ENCODE results near the gene ASTN1.

- no peak for TF ChIP-seq POLR2AphosphoS5 (IDR thresholded peaks at IDR 0.05; ENCODE audit: borderline replicate concordance, low read depth, low read length)
- no peak for TF ChIP-seq EZH2 (IDR thresholded peaks at IDR 0.05)
Measured at GRCh38 chr1:176894450-176894849, 270.1 kb downstream of the ASTN1 start.
